ENCODE data around the gene SLC16A2.

The SLC16A2 gene

DNA sequence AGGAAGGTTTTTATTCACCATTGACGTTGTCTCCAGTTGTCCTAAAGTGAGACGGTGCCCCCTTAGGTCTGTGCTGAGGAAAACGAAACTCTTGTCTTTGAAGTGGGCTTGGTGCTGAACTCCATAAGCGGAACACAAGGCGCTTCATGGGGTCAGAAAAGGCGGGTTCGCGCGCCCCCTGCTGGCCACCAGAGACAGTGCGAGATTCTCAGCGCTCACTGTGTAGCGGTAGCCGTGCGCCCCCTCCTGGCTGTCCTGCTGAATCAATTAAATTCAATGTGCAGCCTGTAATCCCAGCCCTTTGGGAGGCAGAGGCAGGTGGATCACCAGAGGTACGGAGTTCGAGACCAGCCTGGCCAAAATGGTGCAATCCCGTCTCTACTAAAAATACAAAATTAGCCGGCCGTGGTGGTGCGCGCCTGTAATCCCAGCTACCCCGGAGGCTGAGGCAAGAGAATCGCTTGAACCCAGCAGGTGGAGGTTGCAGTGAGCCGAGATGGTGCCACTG lies 129.1 kb downstream of the SLC16A2 start:
- peak; percentile 78 for DNase-seq (ENCODE audit: low read depth, low spot score)
- peak; percentile 88 for TF ChIP-seq CTCF (IDR thresholded peaks at IDR 0.05; ENCODE audit: low read depth, low read length)
- peak overlapping the region; percentile 4 for H3K4me3 ChIP-seq (ENCODE audit: low read depth, low read length)
- in situ Hi-C loops (cut with HindIII; ENCODE audit: low sequenced_read_pairs): no loop called here

GRCh38 chrX:74551934-74552333 lies 130.6 kb downstream of the SLC16A2 start:
- no peak for TF ChIP-seq CTCF (IDR thresholded peaks at IDR 0.05; ENCODE audit: low read depth, low read length)
- in situ Hi-C loops (cut with HindIII; ENCODE audit: low sequenced_read_pairs): no loop called here

GRCh38 chrX:74557378-74557777 lies 136.1 kb downstream of the SLC16A2 start:
- no peak overlapping the region for H3K4me3 ChIP-seq (ENCODE audit: low read depth, low read length)
- DNase-seq (ENCODE audit: low read depth, low spot score): no peak
- no peak for TF ChIP-seq CTCF (IDR thresholded peaks at IDR 0.05; ENCODE audit: low read depth, low read length)
- in situ Hi-C loops (cut with HindIII; ENCODE audit: low sequenced_read_pairs): no loop called here

More at GRCh38 chrX:74551934-74552333, 130.6 kb downstream of the SLC16A2 start:
- H3K4me3 ChIP-seq (ENCODE audit: low read depth, low read length): no peak overlapping the region
- DNase-seq (ENCODE audit: low read depth, low spot score): no peak

DNA sequence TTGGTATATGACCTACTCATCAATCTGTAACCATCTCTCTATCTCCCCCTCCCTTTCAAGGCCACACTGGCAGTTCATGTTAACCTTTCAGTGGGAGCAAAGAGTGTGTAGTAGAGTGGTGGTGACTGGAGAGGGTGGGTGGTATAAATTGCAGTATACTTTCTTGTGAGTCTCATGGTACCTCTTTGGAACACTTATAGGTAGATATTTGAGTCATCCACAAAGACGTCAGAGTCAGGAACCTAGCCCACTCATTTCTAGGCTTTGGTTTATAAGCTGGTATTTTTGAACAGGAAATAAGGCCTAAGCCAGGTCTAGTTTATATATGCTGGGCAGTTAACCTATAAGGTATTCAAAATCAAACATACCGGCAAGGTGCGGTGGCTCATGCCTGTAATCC lies 156.8 kb downstream of the SLC16A2 start:
- no peak for TF ChIP-seq CTCF (IDR thresholded peaks at IDR 0.05; ENCODE audit: low read depth, low read length)
- no peak for DNase-seq (ENCODE audit: low read depth, low spot score)
- in situ Hi-C loops (cut with HindIII; ENCODE audit: low sequenced_read_pairs): no loop called here
- no peak overlapping the region for H3K4me3 ChIP-seq (ENCODE audit: low read depth, low read length)

DNA sequence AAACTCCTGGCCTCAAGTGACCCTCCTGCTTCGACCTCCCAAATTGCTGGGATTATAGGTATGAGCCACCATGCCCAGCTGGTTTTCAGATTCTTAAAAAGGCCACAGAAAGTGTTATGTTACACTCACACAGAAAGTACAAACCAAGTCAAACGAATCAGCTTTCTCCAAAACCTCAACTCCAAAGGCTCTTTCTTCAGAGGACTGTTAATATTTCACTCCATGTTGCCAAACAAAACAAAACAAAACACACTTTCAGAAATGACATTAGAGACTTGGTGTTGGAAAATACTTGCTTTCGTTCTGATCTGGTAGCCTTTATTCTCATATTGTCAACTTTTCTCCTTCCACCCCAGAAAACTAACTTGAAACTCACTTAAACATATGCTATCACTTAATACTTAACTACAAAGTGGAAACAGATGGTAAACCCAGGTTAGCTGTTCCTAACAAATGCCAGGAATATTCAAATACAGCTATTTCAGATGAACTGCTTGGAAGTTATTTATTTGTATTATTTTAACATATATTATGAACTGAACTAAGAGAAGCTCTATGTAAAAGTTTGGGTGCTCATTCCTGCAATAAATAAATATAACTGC lies 158.4 kb downstream of the SLC16A2 start:
- in situ Hi-C loops (cut with HindIII; ENCODE audit: low sequenced_read_pairs): no loop called here
- DNase-seq (ENCODE audit: low read depth, low spot score): peak; percentile 49
- H3K4me3 ChIP-seq (ENCODE audit: low read depth, low read length): no peak overlapping the region
- no peak for TF ChIP-seq CTCF (IDR thresholded peaks at IDR 0.05; ENCODE audit: low read depth, low read length)

Data from astrocyte of the spinal cord (primary cell).